HEK293 (cell line): ENCODE measurements around the gene UPK3A.

ENCODE experiments used
- BCL11A ChIP-seq: fragments of 450-650 bp; formaldehyde crosslinking; IDR thresholded peaks from 2 replicates; pipeline ENCODE4 v1.5.1; 2016; ENCODE audit warnings: low read depth, missing biosample characterization, missing genetic modification characterization
- ELK4 ChIP-seq: IDR thresholded peaks from 2 replicates; pipeline ENCODE4 v1.6.1; 2011; ENCODE audit warnings: mild to moderate bottlenecking, low read depth, low read length, borderline replicate concordance
- FEZF1 ChIP-seq: fragments of 450-650 bp; formaldehyde crosslinking; IDR thresholded peaks from 2 replicates; pipeline ENCODE4 v1.5.1; 2016; ENCODE audit warnings: missing biosample characterization, missing genetic modification characterization
- GLI4 ChIP-seq: fragments of 450-650 bp; formaldehyde crosslinking; IDR thresholded peaks from 2 replicates; pipeline ENCODE4 v1.5.1; 2016; ENCODE audit warnings: missing biosample characterization, missing genetic modification characterization
- HOXA7 ChIP-seq: sonication (generic); formaldehyde crosslinking; IDR thresholded peaks from 2 replicates; pipeline ENCODE4 v1.8.1; 2022; ENCODE audit warnings: missing genetic modification reagents, borderline replicate concordance
- KLF9 ChIP-seq: fragments of 450-650 bp; formaldehyde crosslinking; IDR thresholded peaks from 2 replicates; pipeline ENCODE4 v1.5.1; 2016; ENCODE audit warnings: missing biosample characterization, missing genetic modification characterization, low read depth
- SCRT2 ChIP-seq: fragments of 450-650 bp; formaldehyde crosslinking; IDR thresholded peaks from 2 replicates; pipeline ENCODE4 v1.5.1; 2016; ENCODE audit warnings: missing biosample characterization, missing genetic modification characterization
- SP3 ChIP-seq: fragments of 450-650 bp; formaldehyde crosslinking; IDR thresholded peaks from 2 replicates; pipeline ENCODE4 v1.5.1; 2016; ENCODE audit warnings: missing biosample characterization, missing genetic modification characterization
- SP7 ChIP-seq: fragments of 450-650 bp; formaldehyde crosslinking; IDR thresholded peaks from 2 replicates; pipeline ENCODE4 v1.5.1; 2016; ENCODE audit warnings: missing biosample characterization, missing genetic modification characterization
- ZBTB48 ChIP-seq: fragments of 450-650 bp; formaldehyde crosslinking; IDR thresholded peaks from 2 replicates; pipeline ENCODE4 v1.5.1; 2016; ENCODE audit warnings: missing biosample characterization, missing genetic modification characterization
- ZFHX2 ChIP-seq: fragments of 450-650 bp; formaldehyde crosslinking; conservative IDR thresholded peaks from 2 replicates; pipeline ENCODE4 v1.5.1; 2016; ENCODE audit warnings: missing biosample characterization, missing genetic modification characterization
- ZFP41 ChIP-seq: fragments of 450-650 bp; formaldehyde crosslinking; IDR thresholded peaks from 2 replicates; pipeline ENCODE4 v1.5.1; 2016; ENCODE audit warnings: missing biosample characterization, missing genetic modification characterization, borderline replicate concordance
- ZNF10 ChIP-seq: fragments of 450-650 bp; formaldehyde crosslinking; IDR thresholded peaks from 2 replicates; pipeline ENCODE4 v1.5.1; 2017; ENCODE audit warnings: missing biosample characterization, missing genetic modification characterization
- ZNF114 ChIP-seq: fragments of 450-650 bp; formaldehyde crosslinking; IDR thresholded peaks from 2 replicates; pipeline ENCODE4 v1.5.0; 2017; ENCODE audit warnings: missing biosample characterization, missing genetic modification characterization
- ZNF133 ChIP-seq: fragments of 450-650 bp; formaldehyde crosslinking; IDR thresholded peaks from 2 replicates; pipeline ENCODE4 v1.5.1; 2016; ENCODE audit warnings: missing biosample characterization, missing genetic modification characterization
- ZNF146 ChIP-seq: fragments of 450-650 bp; formaldehyde crosslinking; IDR thresholded peaks from 2 replicates; pipeline ENCODE4 v1.5.1; 2016; ENCODE audit warnings: missing biosample characterization, missing genetic modification characterization
- ZNF157 ChIP-seq: fragments of 450-650 bp; formaldehyde crosslinking; IDR thresholded peaks from 2 replicates; pipeline ENCODE4 v1.5.1; 2016; ENCODE audit warnings: missing biosample characterization, missing genetic modification characterization
- ZNF2 ChIP-seq: fragments of 450-650 bp; formaldehyde crosslinking; IDR thresholded peaks from 2 replicates; pipeline ENCODE4 v1.5.1; 2016; ENCODE audit warnings: missing biosample characterization, missing genetic modification characterization
- ZNF280D ChIP-seq: fragments of 450-650 bp; formaldehyde crosslinking; IDR thresholded peaks from 2 replicates; pipeline ENCODE4 v1.5.1; 2016; ENCODE audit warnings: missing biosample characterization, missing genetic modification characterization
- ZNF610 ChIP-seq: fragments of 450-650 bp; formaldehyde crosslinking; IDR thresholded peaks from 2 replicates; pipeline ENCODE4 v1.5.1; 2016; ENCODE audit warnings: missing biosample characterization, missing genetic modification characterization, borderline replicate concordance
- ZNF626 ChIP-seq: fragments of 450-650 bp; sonication (Bioruptor Pico); formaldehyde crosslinking; IDR thresholded peaks from 2 replicates; pipeline ENCODE4 v1.5.1; 2018; ENCODE audit warnings: missing biosample characterization, missing genetic modification characterization, inconsistent platforms
- ZNF707 ChIP-seq: fragments of 450-650 bp; formaldehyde crosslinking; IDR thresholded peaks from 2 replicates; pipeline ENCODE4 v1.5.1; 2016; ENCODE audit warnings: missing biosample characterization, missing genetic modification characterization
- ZNF791 ChIP-seq: fragments of 450-650 bp; formaldehyde crosslinking; IDR thresholded peaks from 2 replicates; pipeline ENCODE4 v1.5.1; 2016; ENCODE audit warnings: missing biosample characterization, missing genetic modification characterization
- ZNF830 ChIP-seq: fragments of 450-650 bp; IDR thresholded peaks from 2 replicates; pipeline ENCODE4 v1.5.0; 2018; ENCODE audit warnings: missing biosample characterization, missing genetic modification characterization, low read depth, mild to moderate bottlenecking, moderate library complexity
- ZSCAN5A ChIP-seq: fragments of 450-650 bp; formaldehyde crosslinking; IDR thresholded peaks from 2 replicates; pipeline ENCODE4 v1.5.1; 2016; ENCODE audit warnings: missing biosample characterization, missing genetic modification characterization
- TF ChIP-seq, protein P1 (sequence below): fragments of 450-650 bp; formaldehyde crosslinking; IDR thresholded peaks from 2 replicates; pipeline ENCODE4 v1.5.1; 2016; ENCODE audit warnings: missing biosample characterization, missing genetic modification characterization
- TF ChIP-seq, protein P2 (sequence below): fragments of 450-650 bp; formaldehyde crosslinking; IDR thresholded peaks from 2 replicates; pipeline ENCODE4 v1.5.1; 2016; ENCODE audit warnings: missing biosample characterization, missing genetic modification characterization
- TF ChIP-seq, protein P3 (sequence below): fragments of 450-650 bp; formaldehyde crosslinking; IDR thresholded peaks from 2 replicates; pipeline ENCODE4 v1.5.1; 2016; ENCODE audit warnings: missing biosample characterization, missing genetic modification characterization
- TF ChIP-seq, protein P4 (sequence below): fragments of 450-650 bp; formaldehyde crosslinking; optimal IDR thresholded peaks from 2 replicates; pipeline ENCODE3; 2016; ENCODE audit warnings: missing biosample characterization, mild to moderate bottlenecking, missing genetic modification characterization

The UPK3A gene

DNA sequence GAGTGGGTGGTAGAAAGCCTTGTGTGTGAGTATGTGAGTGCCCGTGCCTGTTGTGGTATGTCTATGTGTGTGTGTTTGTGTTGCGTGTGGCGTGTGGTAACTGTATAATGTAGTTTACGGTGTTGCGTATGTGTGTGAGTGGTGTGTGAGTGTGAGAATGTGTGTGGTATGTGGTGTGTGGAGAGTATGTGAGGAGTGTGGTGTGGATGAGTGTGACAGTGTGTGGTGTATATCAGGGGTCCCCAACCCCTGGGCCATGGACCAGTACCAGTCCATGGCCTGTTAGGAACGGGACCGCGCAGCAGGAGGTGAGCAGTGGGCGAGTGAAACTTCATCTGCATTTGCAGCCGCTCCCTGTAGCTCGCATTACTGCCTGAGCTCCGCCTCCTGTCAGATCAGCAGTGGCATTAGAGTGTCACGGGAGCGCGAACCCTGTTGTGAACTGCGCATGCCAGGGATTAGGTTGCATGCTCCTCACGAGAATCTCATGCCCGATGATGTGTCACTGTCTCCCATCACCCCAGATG is 5.7 kb downstream of the UPK3A start (continued):
- no peak; the same call in 1 of the 2 replicates for TF ChIP-seq ZNF10 (tag by site-specific recombination)
- TF ChIP-seq ELK4, result no peak
- peak; percentile 91 for TF ChIP-seq ZBTB48 (tag by site-specific recombination)
- peak; percentile 64; the same call in 1 of the 2 replicates for TF ChIP-seq SCRT2 (tag by site-specific recombination)
- TF ChIP-seq SP7 (tag by site-specific recombination), result peak; percentile 86
- peak; percentile 33; the same call in 1 of the 2 replicates for TF ChIP-seq ZNF707
- no peak for TF ChIP-seq ZNF830 (tag by site-specific recombination)
- TF ChIP-seq, protein P1, sequence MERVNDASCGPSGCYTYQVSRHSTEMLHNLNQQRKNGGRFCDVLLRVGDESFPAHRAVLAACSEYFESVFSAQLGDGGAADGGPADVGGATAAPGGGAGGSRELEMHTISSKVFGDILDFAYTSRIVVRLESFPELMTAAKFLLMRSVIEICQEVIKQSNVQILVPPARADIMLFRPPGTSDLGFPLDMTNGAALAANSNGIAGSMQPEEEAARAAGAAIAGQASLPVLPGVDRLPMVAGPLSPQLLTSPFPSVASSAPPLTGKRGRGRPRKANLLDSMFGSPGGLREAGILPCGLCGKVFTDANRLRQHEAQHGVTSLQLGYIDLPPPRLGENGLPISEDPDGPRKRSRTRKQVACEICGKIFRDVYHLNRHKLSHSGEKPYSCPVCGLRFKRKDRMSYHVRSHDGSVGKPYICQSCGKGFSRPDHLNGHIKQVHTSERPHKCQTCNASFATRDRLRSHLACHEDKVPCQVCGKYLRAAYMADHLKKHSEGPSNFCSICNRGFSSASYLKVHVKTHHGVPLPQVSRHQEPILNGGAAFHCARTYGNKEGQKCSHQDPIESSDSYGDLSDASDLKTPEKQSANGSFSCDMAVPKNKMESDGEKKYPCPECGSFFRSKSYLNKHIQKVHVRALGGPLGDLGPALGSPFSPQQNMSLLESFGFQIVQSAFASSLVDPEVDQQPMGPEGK, result peak; percentile 71
- TF ChIP-seq SP3 (tag by site-specific recombination), result peak; percentile 39
- TF ChIP-seq ZNF280D (tag by site-specific recombination), result 0 out of 2 replicates have a peak, but pooled peaks have one; percentile 37
- TF ChIP-seq HOXA7, result no peak
- peak; percentile 51; the same call in 1 of the 2 replicates for TF ChIP-seq ZNF157 (tag by site-specific recombination)
- no peak for TF ChIP-seq ZFP41 (tag by site-specific recombination)
- TF ChIP-seq GLI4 (tag by site-specific recombination), result peak; percentile 85; the same call in 1 of the 2 replicates
- TF ChIP-seq, protein P2, sequence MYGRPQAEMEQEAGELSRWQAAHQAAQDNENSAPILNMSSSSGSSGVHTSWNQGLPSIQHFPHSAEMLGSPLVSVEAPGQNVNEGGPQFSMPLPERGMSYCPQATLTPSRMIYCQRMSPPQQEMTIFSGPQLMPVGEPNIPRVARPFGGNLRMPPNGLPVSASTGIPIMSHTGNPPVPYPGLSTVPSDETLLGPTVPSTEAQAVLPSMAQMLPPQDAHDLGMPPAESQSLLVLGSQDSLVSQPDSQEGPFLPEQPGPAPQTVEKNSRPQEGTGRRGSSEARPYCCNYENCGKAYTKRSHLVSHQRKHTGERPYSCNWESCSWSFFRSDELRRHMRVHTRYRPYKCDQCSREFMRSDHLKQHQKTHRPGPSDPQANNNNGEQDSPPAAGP (tag by site-specific recombination), result peak; percentile 63
- peak; percentile 14; the same call in 1 of the 2 replicates for TF ChIP-seq BCL11A
- TF ChIP-seq ZNF626 (tag by site-specific recombination), result no peak
- peak; percentile 74 for TF ChIP-seq ZNF2 (tag by site-specific recombination)
- TF ChIP-seq, protein P3, sequence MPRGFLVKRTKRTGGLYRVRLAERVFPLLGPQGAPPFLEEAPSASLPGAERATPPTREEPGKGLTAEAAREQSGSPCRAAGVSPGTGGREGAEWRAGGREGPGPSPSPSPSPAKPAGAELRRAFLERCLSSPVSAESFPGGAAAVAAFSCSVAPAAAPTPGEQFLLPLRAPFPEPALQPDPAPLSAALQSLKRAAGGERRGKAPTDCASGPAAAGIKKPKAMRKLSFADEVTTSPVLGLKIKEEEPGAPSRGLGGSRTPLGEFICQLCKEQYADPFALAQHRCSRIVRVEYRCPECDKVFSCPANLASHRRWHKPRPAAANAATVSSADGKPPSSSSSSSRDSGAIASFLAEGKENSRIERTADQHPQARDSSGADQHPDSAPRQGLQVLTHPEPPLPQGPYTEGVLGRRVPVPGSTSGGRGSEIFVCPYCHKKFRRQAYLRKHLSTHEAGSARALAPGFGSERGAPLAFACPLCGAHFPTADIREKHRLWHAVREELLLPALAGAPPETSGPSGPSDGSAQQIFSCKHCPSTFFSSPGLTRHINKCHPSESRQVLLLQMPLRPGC (tag by site-specific recombination), result peak; percentile 72; the same call in 1 of the 2 replicates
- 0 out of 2 replicates have a peak, but pooled peaks have one; percentile 22 for TF ChIP-seq FEZF1
- peak; percentile 28; the same call in 1 of the 2 replicates for TF ChIP-seq ZNF133 (tag by site-specific recombination)
- TF ChIP-seq ZFHX2 (tag by site-specific recombination), result peak; percentile 88
- TF ChIP-seq ZNF791 (tag by site-specific recombination), result no peak
- TF ChIP-seq KLF9, result 0 out of 2 replicates have a peak, but pooled peaks have one; percentile 31
- 0 out of 2 replicates have a peak, but pooled peaks have one; percentile 5 for TF ChIP-seq ZNF146 (tag by site-specific recombination)
- no peak for TF ChIP-seq ZNF114 (tag by site-specific recombination)
- peak; percentile 68; the same call in 1 of the 2 replicates for TF ChIP-seq ZSCAN5A (tag by site-specific recombination)
- TF ChIP-seq ZNF610 (tag by site-specific recombination), result peak; percentile 100
- TF ChIP-seq, protein P4, sequence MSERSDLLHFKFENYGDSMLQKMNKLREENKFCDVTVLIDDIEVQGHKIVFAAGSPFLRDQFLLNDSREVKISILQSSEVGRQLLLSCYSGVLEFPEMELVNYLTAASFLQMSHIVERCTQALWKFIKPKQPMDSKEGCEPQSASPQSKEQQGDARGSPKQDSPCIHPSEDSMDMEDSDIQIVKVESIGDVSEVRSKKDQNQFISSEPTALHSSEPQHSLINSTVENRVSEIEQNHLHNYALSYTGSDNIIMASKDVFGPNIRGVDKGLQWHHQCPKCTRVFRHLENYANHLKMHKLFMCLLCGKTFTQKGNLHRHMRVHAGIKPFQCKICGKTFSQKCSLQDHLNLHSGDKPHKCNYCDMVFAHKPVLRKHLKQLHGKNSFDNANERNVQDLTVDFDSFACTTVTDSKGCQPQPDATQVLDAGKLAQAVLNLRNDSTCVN (tag by site-specific recombination), result peak; percentile 67
